ENCODE data around the gene BDNF. TPM values are rescaled to one million over a fixed set of nuclear protein-coding genes. Genes with fewer than 3 reads are reported as not detected.
"Not testable (repeated sequence)": the region's sequence is repeated elsewhere in the genome, so short reads cannot be mapped to it uniquely, and the experiment has no call there.

The BDNF gene
- total RNA-seq, 1 donor from 2014 or later: 0.07 TPM

DNA sequence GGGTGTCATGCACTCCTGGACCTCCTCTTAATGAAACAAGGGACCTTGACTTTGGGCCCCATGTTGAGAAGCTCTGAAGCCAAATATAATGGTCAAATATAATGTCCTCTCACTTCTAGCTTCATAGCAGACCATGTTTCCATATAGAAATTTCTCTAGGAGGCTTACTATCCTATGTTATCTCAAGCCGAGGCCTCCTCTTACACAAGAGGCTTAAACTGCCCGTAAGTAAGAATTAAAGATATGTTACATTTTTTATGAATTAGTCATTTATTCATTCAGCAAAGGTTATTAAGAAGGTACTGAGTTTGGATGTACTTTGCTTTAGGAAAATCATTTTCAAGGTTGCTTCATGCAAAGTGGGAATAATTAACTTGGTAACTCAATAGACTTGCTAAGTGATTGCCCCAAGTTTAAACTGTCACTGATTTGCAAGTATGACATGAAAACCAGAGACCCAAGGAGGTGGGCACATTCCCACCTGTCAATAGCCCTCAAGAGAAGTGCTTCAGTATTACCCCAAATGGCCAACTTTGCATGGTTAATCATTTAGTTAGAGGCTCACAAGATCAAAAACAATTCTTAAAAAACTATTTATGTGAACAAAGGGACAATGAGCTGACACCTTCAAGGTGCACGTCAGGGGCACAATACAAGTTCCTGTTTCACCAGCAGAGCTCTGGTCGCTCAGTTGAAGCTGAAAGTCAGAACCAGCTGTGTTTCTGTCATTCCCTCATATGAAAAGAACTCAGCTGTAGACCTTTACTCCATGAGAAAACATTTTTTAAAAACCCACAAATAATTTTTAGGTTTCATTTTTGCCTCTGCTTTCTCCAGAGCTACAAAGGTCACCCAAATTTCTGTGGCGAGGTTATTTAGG lies 20.9 kb downstream of the BDNF start:
- no peak for DNase-seq (ENCODE audit: low read depth, low spot score)
- Mint-ChIP-seq H3K9me3 (peaks cover 4% of the 10 kb centered on the region), H3K36me3 (ENCODE audit: low read depth) (no peaks in the 10 kb centered on the region), H3K27me3 (ENCODE audit: low read depth) (no peaks in the 10 kb centered on the region), H3K4me1 (no peaks in the 10 kb centered on the region), H3K4me3 (no peak overlapping the region), H3K27ac (ENCODE audit: unreplicated experiment) (no peak overlapping the region)
- TF ChIP-seq, protein P1, sequence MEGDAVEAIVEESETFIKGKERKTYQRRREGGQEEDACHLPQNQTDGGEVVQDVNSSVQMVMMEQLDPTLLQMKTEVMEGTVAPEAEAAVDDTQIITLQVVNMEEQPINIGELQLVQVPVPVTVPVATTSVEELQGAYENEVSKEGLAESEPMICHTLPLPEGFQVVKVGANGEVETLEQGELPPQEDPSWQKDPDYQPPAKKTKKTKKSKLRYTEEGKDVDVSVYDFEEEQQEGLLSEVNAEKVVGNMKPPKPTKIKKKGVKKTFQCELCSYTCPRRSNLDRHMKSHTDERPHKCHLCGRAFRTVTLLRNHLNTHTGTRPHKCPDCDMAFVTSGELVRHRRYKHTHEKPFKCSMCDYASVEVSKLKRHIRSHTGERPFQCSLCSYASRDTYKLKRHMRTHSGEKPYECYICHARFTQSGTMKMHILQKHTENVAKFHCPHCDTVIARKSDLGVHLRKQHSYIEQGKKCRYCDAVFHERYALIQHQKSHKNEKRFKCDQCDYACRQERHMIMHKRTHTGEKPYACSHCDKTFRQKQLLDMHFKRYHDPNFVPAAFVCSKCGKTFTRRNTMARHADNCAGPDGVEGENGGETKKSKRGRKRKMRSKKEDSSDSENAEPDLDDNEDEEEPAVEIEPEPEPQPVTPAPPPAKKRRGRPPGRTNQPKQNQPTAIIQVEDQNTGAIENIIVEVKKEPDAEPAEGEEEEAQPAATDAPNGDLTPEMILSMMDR (conservative IDR thresholded peaks at IDR 0.05): no peak

GRCh38 chr11:27678242-27678641 lies 22.0 kb downstream of the BDNF start:
- Mint-ChIP-seq H3K4me1 (no peaks in the 10 kb centered on the region), H3K27me3 (ENCODE audit: low read depth) (no peaks in the 10 kb centered on the region), H3K27ac (ENCODE audit: unreplicated experiment) (no peak overlapping the region), H3K9me3 (no peaks in the 10 kb centered on the region), H3K4me3 (no peak overlapping the region), H3K36me3 (ENCODE audit: low read depth) (no peaks in the 10 kb centered on the region)
- TF ChIP-seq, protein P1 (conservative IDR thresholded peaks at IDR 0.05): no peak
- DNase-seq (ENCODE audit: low read depth, low spot score): no peak

- no peak overlapping the region for H3K27ac Mint-ChIP-seq (ENCODE audit: unreplicated experiment)
- H3K27me3 Mint-ChIP-seq (ENCODE audit: low read depth): no peaks in the 10 kb centered on the region
- no peaks in the 10 kb centered on the region for H3K4me1 Mint-ChIP-seq
- no peak overlapping the region for H3K4me3 Mint-ChIP-seq
- H3K36me3 Mint-ChIP-seq (ENCODE audit: low read depth): no peaks in the 10 kb centered on the region
- H3K9me3 Mint-ChIP-seq: no peaks in the 10 kb centered on the region
- DNase-seq (ENCODE audit: low read depth, low spot score): no peak
- TF ChIP-seq, protein P1 (conservative IDR thresholded peaks at IDR 0.05): no peak
Observed at GRCh38 chr11:27677108-27677507, 23.1 kb downstream of the BDNF start.

- DNase-seq (ENCODE audit: low read depth, low spot score): no peak
- TF ChIP-seq, protein P1 (conservative IDR thresholded peaks at IDR 0.05): no peak
- H3K27ac Mint-ChIP-seq (ENCODE audit: unreplicated experiment): no peak overlapping the region
- H3K4me3 Mint-ChIP-seq: no peak overlapping the region
- no peaks in the 10 kb centered on the region for H3K4me1 Mint-ChIP-seq
- H3K27me3 Mint-ChIP-seq (ENCODE audit: low read depth): no peaks in the 10 kb centered on the region
- no peaks in the 10 kb centered on the region for H3K36me3 Mint-ChIP-seq (ENCODE audit: low read depth)
- H3K9me3 Mint-ChIP-seq: no peaks in the 10 kb centered on the region
Observed at GRCh38 chr11:27673979-27674663, 26.1 kb downstream of the BDNF start.

DNA sequence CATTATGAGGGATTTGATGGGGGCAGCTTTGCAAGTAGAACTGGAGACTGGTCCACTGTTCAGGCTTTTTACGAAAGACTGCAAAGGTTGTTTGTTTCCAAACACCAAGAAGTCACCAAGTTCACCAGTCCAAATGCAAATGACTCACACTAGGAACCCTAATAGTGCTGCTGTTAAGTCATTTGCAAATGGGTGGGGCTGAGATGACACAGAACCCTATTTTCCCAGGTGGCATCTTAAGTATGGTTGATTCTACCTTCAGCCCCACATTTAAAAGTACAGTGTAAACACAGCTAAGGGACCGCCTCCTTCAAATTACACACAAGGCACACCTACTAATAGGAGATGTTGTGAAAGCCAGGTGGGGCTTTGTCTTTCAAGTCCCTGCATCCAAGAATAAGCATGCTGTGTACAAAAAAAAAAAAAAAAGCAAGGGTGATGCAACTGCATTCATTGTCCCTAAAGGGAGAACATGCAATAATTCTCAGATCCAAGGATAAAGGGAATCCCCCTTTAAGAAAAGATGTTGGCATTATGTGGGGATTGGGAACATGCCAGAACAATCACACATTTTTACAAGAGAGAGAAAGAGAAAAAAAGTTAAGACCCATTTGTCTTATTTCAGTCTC lies 27.3 kb downstream of the BDNF start:
- Mint-ChIP-seq H3K36me3 (ENCODE audit: low read depth) (peaks cover 2% of the 10 kb centered on the region), H3K4me3 (no peak overlapping the region), H3K27me3 (ENCODE audit: low read depth) (no peaks in the 10 kb centered on the region), H3K4me1 (no peaks in the 10 kb centered on the region), H3K9me3 (peaks cover 4% of the 10 kb centered on the region), H3K27ac (ENCODE audit: unreplicated experiment) (no peak overlapping the region)
- TF ChIP-seq, protein P1 (conservative IDR thresholded peaks at IDR 0.05): no peak
- DNase-seq (ENCODE audit: low read depth, low spot score): no peak

DNA sequence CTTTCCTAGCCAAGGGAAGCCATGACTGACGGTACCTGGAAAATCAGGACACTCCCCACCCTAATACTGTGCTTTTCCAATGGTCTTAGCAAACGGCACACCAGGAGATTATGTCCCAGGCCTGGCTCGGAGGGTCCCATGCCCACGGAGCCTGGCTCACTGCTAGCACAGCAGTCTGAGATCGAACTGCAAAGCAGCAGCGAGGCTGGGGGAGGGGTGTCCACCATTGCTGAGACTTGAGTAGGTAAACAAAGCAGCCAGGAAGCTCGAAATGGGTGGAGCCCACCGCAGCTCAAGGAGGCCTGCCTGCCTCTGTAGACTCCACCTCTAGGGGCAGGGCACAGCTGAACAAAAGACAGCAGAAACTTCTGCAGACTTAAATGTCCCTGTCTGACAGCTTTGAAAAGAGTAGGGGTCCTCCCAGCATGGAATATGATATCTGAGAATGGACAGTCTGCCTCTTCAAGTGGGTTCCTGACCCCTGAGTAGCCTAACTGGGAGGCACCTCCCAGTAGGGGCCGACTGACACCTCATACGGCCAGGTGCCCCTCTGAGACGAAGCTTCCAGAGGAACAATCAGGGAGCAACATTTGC lies 34.6 kb downstream of the BDNF start:
- not testable (repeated sequence) for H3K36me3 Mint-ChIP-seq (ENCODE audit: low read depth); H3K4me1 Mint-ChIP-seq; H3K27ac Mint-ChIP-seq (ENCODE audit: unreplicated experiment); H3K27me3 Mint-ChIP-seq (ENCODE audit: low read depth); H3K4me3 Mint-ChIP-seq; DNase-seq (ENCODE audit: low read depth, low spot score); H3K9me3 Mint-ChIP-seq

Data from neural crest cell (in vitro differentiated cells).